PC-9 (cell line): Measurements from ENCODE around the gene SDHB. TPM values are rescaled to one million over a fixed set of nuclear protein-coding genes. Genes with fewer than 3 reads are reported as not detected.

Experiments used
- BruUV-seq: library from RNA; stranded (reverse); fragments of 400-500 nt; replicated peaks from 2 replicates; lab custom pipeline; 2021; lab: Mats Ljungman, UMichigan
- CTCF ChIA-PET: fragments of 300-600 bp; sonication (Branson Sonifier 250); formaldehyde crosslinking; loops from one replicate; lab custom pipeline; 2022; ENCODE audit warnings: antibody characterized with exemption; lab: Charles Lee
- POLR2A ChIA-PET: fragments of 300-600 bp; sonication (Branson Sonifier 250); formaldehyde crosslinking; loops from one replicate; lab custom pipeline; 2022; ENCODE audit warnings: antibody characterized with exemption; ENCODE audit not compliant: unreplicated experiment; lab: Charles Lee
- DNase-seq, 2 experiments: peaks; one replicate each; pipeline versions ENCODE4 v3.0.0 to v3.0.0-alpha.2; 2015 to 2022; ENCODE audit warnings: mixed read lengths in 1 of 2
- H2AFZ ChIP-seq: fragments of 200-600 bp; sonication (generic); 2 replicates; pipeline ENCODE4 v1.8.1; 2017; ENCODE audit warnings: antibody characterized with exemption
- H3F3A ChIP-seq: fragments of 200-600 bp; sonication (generic); 2 replicates; pipeline ENCODE4 v1.8.1; 2017; ENCODE audit warnings: antibody characterized with exemption, mild to moderate bottlenecking, low read depth; ENCODE audit not compliant: insufficient read depth
- H3K27ac ChIP-seq: fragments of 200-600 bp; sonication (generic); 2 replicates; pipeline ENCODE4 v1.6.1; 2016; ENCODE audit warnings: mixed run types
- H3K27me3 ChIP-seq: fragments of 200-600 bp; sonication (generic); 2 replicates; pipeline ENCODE4 v1.6.1; 2016; ENCODE audit warnings: low read depth, mixed run types; ENCODE audit not compliant: insufficient read depth
- H3K36me3 ChIP-seq: fragments of 200-600 bp; sonication (generic); 2 replicates; pipeline ENCODE4 v1.6.1; 2016; ENCODE audit warnings: low read depth, mixed run types
- H3K4me1 ChIP-seq: fragments of 200-600 bp; sonication (generic); replicated peaks from 2 replicates; pipeline ENCODE4 v1.6.1; 2016; ENCODE audit warnings: mixed run types; ENCODE audit not compliant: insufficient read depth
- H3K4me2 ChIP-seq: fragments of 200-600 bp; sonication (generic); 2 replicates; pipeline ENCODE4 v1.6.1; 2017; ENCODE audit warnings: mixed run types
- H3K4me3 ChIP-seq: fragments of 200-600 bp; sonication (generic); 2 replicates; pipeline ENCODE4 v1.6.1; 2016; ENCODE audit warnings: mixed run types
- H3K79me2 ChIP-seq: fragments of 200-600 bp; sonication (generic); 2 replicates; pipeline ENCODE4 v1.6.1; 2017; ENCODE audit warnings: low read depth, mixed run types
- H3K9me2 ChIP-seq: fragments of 200-600 bp; sonication (generic); 2 replicates; pipeline ENCODE4 v1.8.1; 2017; ENCODE audit warnings: mild to moderate bottlenecking; ENCODE audit not compliant: insufficient read depth
- H3K9me3 ChIP-seq: fragments of 200-600 bp; sonication (generic); 2 replicates; pipeline ENCODE4 v1.8.1; 2016; ENCODE audit warnings: low read depth; ENCODE audit not compliant: insufficient read depth
- H4K20me1 ChIP-seq: fragments of 200-600 bp; sonication (generic); 2 replicates; pipeline ENCODE4 v1.8.1; 2017; ENCODE audit not compliant: insufficient read depth
- EZH2 ChIP-seq: fragments of 200-600 bp; sonication (generic); IDR thresholded peaks from 2 replicates; pipeline ENCODE4 v1.8.0; 2017; ENCODE audit warnings: antibody characterized with exemption, low read depth
- intact Hi-C: fragments of 100-400 bp; cut with micrococcal nuclease; formaldehyde crosslinking; loops from one replicate; pipeline ENCODE4 v1.10.0; 2022; ENCODE audit not compliant: unreplicated experiment
- total RNA-seq: library from RNA; stranded (reverse); gene quantifications from 2 replicates; pipeline ENCODE4 v1.2.3, GENCODE V29; 2021
- TF ChIP-seq, protein P1 (sequence below): fragments of 200-600 bp; sonication (generic); conservative IDR thresholded peaks from 2 replicates; pipeline ENCODE4 v1.6.1; 2017; ENCODE audit warnings: mixed run types, antibody characterized with exemption, mild to moderate bottlenecking, moderate library complexity

Gene SDHB
- total RNA-seq, 1 experiment from 2014 or later: 101 TPM

DNA sequence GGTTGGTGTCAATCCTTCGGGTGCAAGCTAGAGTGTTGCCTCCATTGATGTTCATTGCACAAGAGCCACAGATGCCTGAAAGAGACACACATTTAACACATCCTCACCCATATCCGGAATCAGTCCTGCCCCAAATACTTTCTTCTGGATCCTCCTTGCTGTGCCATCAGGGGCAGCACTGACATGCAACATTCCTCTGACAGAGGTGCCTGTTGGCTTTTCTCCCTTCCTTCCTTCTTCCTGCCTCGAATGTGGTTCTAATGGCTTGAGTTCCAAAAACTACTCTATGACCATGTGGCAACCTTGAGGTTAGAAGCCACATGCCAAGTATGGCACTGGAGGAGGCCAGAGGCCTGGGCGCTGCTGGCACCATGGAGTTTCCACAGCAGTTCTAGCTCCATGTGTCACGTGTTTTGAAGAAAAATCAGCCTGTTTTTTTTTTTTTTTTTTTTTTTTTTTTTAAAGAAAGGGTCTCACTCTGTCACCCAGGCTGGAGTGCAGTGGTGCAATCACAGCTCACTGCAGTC lies 25.1 kb downstream of the SDHB start:
- POLR2A ChIA-PET: no interaction called here
- intact Hi-C loops: no loop called here
- Histone ChIP-seq H3K4me2 (no peak overlapping the region), H3K4me1 (no peaks in the 10 kb centered on the region), H3K27ac (no peak overlapping the region), H3K79me2 (no peaks in the 10 kb centered on the region), H3K9me3 (no peaks in the 10 kb centered on the region), H3F3A (no peaks in the 10 kb centered on the region), H3K4me3 (no peak overlapping the region), H2AFZ (no peak overlapping the region), H3K9me2 (no peaks in the 10 kb centered on the region), H3K36me3 (no peaks in the 10 kb centered on the region; the same call in 1 of the 2 replicates), H3K27me3 (no peaks in the 10 kb centered on the region), H4K20me1 (no peaks in the 10 kb centered on the region; the same call in 1 of the 2 replicates)
- BruUV-seq: no TSS peak
- TF ChIP-seq, protein P1, sequence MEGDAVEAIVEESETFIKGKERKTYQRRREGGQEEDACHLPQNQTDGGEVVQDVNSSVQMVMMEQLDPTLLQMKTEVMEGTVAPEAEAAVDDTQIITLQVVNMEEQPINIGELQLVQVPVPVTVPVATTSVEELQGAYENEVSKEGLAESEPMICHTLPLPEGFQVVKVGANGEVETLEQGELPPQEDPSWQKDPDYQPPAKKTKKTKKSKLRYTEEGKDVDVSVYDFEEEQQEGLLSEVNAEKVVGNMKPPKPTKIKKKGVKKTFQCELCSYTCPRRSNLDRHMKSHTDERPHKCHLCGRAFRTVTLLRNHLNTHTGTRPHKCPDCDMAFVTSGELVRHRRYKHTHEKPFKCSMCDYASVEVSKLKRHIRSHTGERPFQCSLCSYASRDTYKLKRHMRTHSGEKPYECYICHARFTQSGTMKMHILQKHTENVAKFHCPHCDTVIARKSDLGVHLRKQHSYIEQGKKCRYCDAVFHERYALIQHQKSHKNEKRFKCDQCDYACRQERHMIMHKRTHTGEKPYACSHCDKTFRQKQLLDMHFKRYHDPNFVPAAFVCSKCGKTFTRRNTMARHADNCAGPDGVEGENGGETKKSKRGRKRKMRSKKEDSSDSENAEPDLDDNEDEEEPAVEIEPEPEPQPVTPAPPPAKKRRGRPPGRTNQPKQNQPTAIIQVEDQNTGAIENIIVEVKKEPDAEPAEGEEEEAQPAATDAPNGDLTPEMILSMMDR: no peak
- TF ChIP-seq EZH2: no peak
- no peak for DNase-seq
- CTCF ChIA-PET: no interaction called here

- H3K27ac ChIP-seq: no peak overlapping the region
- DNase-seq: no peak
- H3K9me2 ChIP-seq: no peaks in the 10 kb centered on the region
- no peaks in the 10 kb centered on the region; the same call in 1 of the 2 replicates for H4K20me1 ChIP-seq
- H3F3A ChIP-seq: no peaks in the 10 kb centered on the region
- intact Hi-C loops: no loop called here
- H3K36me3 ChIP-seq: no peaks in the 10 kb centered on the region; the same call in 1 of the 2 replicates
- H3K27me3 ChIP-seq: no peaks in the 10 kb centered on the region
- ChIA-PET CTCF (no interaction called here), POLR2A (no interaction called here)
- BruUV-seq: no TSS peak
- TF ChIP-seq EZH2: no peak
- TF ChIP-seq, protein P1: no peak
- H3K4me1 ChIP-seq: no peaks in the 10 kb centered on the region
- H3K4me3 ChIP-seq: no peak overlapping the region
- H3K79me2 ChIP-seq: no peaks in the 10 kb centered on the region
- H3K4me2 ChIP-seq: no peak overlapping the region
- H3K9me3 ChIP-seq: no peaks in the 10 kb centered on the region
- no peak overlapping the region for H2AFZ ChIP-seq
Observed at GRCh38 chr1:17027900-17028299, 25.9 kb downstream of the SDHB start.

DNA sequence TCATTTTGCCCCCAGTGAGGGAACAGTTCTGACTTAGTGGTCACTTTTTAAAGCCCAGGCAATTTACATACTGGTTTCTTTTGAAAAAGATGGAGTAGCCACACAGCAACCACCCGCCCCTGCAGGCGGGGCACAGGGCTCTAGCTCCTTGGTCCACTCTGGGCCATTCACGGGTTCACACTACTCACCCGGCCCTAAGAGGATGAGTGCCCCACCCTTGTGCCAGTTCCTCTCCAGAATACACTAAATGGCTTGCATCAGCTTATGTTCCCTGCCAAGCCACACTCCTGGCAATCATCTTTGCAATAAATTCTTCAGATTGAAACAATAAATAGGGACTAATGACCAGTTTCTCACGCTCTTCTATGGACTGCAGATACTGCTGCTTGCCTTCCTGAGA lies 26.4 kb downstream of the SDHB start:
- Histone ChIP-seq H3K9me2 (no peaks in the 10 kb centered on the region), H3K4me2 (no peak overlapping the region), H3K4me3 (no peak overlapping the region), H2AFZ (no peak overlapping the region), H3F3A (no peaks in the 10 kb centered on the region), H3K36me3 (no peaks in the 10 kb centered on the region; the same call in 1 of the 2 replicates), H3K9me3 (no peaks in the 10 kb centered on the region), H3K27me3 (no peaks in the 10 kb centered on the region), H3K79me2 (no peaks in the 10 kb centered on the region), H3K4me1 (no peaks in the 10 kb centered on the region), H4K20me1 (no peaks in the 10 kb centered on the region; the same call in 1 of the 2 replicates), H3K27ac (no peak overlapping the region)
- POLR2A ChIA-PET: no interaction called here
- DNase-seq: no peak
- intact Hi-C loops: no loop called here
- BruUV-seq: no TSS peak
- TF ChIP-seq EZH2: no peak
- TF ChIP-seq, protein P1: no peak
- CTCF ChIA-PET: no interaction called here
